ENCODE results near the gene PIWIL4.
"Not testable (repeated sequence)": the region's sequence is repeated elsewhere in the genome, so short reads cannot be mapped to it uniquely, and the experiment has no call there.

PIWIL4 gene

GRCh38 chr11:94586546-94586945 is 19.4 kb downstream of the PIWIL4 start:
- DNase-seq = no peak

GRCh38 chr11:94586978-94587377 is 19.8 kb downstream of the PIWIL4 start:
- DNase-seq = no peak

GRCh38 chr11:94588366-94588942 is 21.3 kb downstream of the PIWIL4 start:
- DNase-seq = no peak

- DNase-seq = no peak
Measured at GRCh38 chr11:94590352-94591041, 23.3 kb downstream of the PIWIL4 start.

- no peak for DNase-seq
Measured at GRCh38 chr11:94593030-94593429, 25.9 kb downstream of the PIWIL4 start.

- no peak for DNase-seq
Measured at GRCh38 chr11:94595076-94595475, 27.9 kb downstream of the PIWIL4 start.

- no peak for DNase-seq
Measured at GRCh38 chr11:94597896-94598295, 30.7 kb downstream of the PIWIL4 start.

- DNase-seq = no peak
Measured at GRCh38 chr11:94599510-94599909, 32.3 kb downstream of the PIWIL4 start.

GRCh38 chr11:94602430-94603372 is 35.5 kb downstream of the PIWIL4 start:
- peak; percentile 69 to 77 for DNase-seq

GRCh38 chr11:94603587-94603986 is 36.4 kb downstream of the PIWIL4 start:
- DNase-seq = no peak

GRCh38 chr11:94604482-94604881 is 37.3 kb downstream of the PIWIL4 start:
- no peak for DNase-seq

- DNase-seq = no peak
Measured at GRCh38 chr11:94613120-94613519, 46.0 kb downstream of the PIWIL4 start.

- peak; percentile 71 for DNase-seq
Measured at GRCh38 chr11:94623120-94623735, 56.1 kb downstream of the PIWIL4 start.

- DNase-seq = not testable (repeated sequence)
Measured at GRCh38 chr11:94625422-94625821, 58.3 kb downstream of the PIWIL4 start.

GRCh38 chr11:94627003-94627560 is 59.9 kb downstream of the PIWIL4 start:
- DNase-seq = not testable (repeated sequence)

- DNase-seq = no peak
Measured at GRCh38 chr11:94629741-94630140, 62.6 kb downstream of the PIWIL4 start.

- no peak for DNase-seq
Measured at GRCh38 chr11:94630221-94630620, 63.1 kb downstream of the PIWIL4 start.

GRCh38 chr11:94632356-94632755 is 65.2 kb downstream of the PIWIL4 start:
- DNase-seq = no peak

- DNase-seq = no peak
Measured at GRCh38 chr11:94635072-94635471, 67.9 kb downstream of the PIWIL4 start.

GRCh38 chr11:94636388-94636949 is 69.3 kb downstream of the PIWIL4 start:
- no peak for DNase-seq

- peak; percentile 24 to 34 for DNase-seq
Measured at GRCh38 chr11:94638301-94638901, 71.2 kb downstream of the PIWIL4 start.

GRCh38 chr11:94638902-94639373 is 71.8 kb downstream of the PIWIL4 start:
- DNase-seq = peak; percentile 71 to 74
